GM12878 (cell line): ENCODE data around the gene ROCK2. TPM values are rescaled to one million over a fixed set of nuclear protein-coding genes. Genes with fewer than 3 reads are reported as not detected.

Experiments
- ATAC-seq: fragments of 200-7000 bp; cut with Tn5 transposase; 3 replicates; pipeline ENCODE4 v1.9.1; 2020; ENCODE audit warnings: mild to moderate bottlenecking, moderate library complexity
- BruUV-seq: library from RNA; stranded (reverse); fragments of 400-500 nt; replicated peaks from 2 replicates; lab custom pipeline; 2021; lab: Mats Ljungman, UMichigan
- CTCF ChIA-PET: fragments of 300-600 bp; sonication (Branson Sonifier 250); formaldehyde crosslinking; extraction: SDS; loops from one replicate; lab custom pipeline; 2021; ENCODE audit warnings: inconsistent platforms; lab: Yijun Ruan, JAX
- POLR2A ChIA-PET: fragments of 350-600 bp; formaldehyde crosslinking; extraction: SDS; loops from one replicate; lab custom pipeline; 2021; ENCODE audit warnings: inconsistent platforms; lab: Charles Lee
- RAD21 ChIA-PET: fragments of 300-600 bp; sonication (Branson Sonifier 250); formaldehyde crosslinking; loops from one replicate; lab custom pipeline; 2023; ENCODE audit warnings: antibody characterized with exemption; ENCODE audit not compliant: unreplicated experiment; lab: Charles Lee
- SMC1A ChIA-PET: fragments of 300-600 bp; sonication (Branson Sonifier 250); formaldehyde crosslinking; loops from one replicate; lab custom pipeline; 2023; ENCODE audit not compliant: unreplicated experiment, uncharacterized antibody; lab: Charles Lee
- DNase-seq: peaks from one replicate; pipeline ENCODE4 v3.0.0-alpha.2; 2011; ENCODE audit warnings: low read depth, low spot score
- FAIRE-seq: peaks from 3 replicates; lab custom pipeline; 2011; peaks lifted over from hg19 to GRCh38; lab: Jason Lieb, UNC
- H2AFZ ChIP-seq: 2 replicates; pipeline ENCODE4 v1.6.0; 2011; ENCODE audit warnings: low read depth, low read length, control low read depth; ENCODE audit not compliant: control insufficient read depth
- H3K27ac ChIP-seq: 2 replicates; pipeline ENCODE4 v1.5.1; 2011; ENCODE audit warnings: control low read depth; ENCODE audit not compliant: control insufficient read depth, insufficient read depth
- H3K27me3 ChIP-seq, 2 experiments: replicated peaks in 1 of 2; 2 replicates each; pipeline versions ENCODE4 v1.6.0 to v1.6.1; 2011; ENCODE audit warnings: low read length in 1 of 2; ENCODE audit not compliant: control insufficient read depth in 2 of 2, insufficient read depth in 2 of 2
- H3K36me3 ChIP-seq, 2 experiments: 2 replicates each; pipeline ENCODE4 v1.5.1; 2011; ENCODE audit warnings: low read length in 1 of 2; ENCODE audit not compliant: control insufficient read depth in 2 of 2, insufficient read depth in 2 of 2
- H3K4me1 ChIP-seq: 2 replicates; pipeline ENCODE4 v1.6.1; 2011; ENCODE audit warnings: mild to moderate bottlenecking, low read length, moderate library complexity, mixed read lengths; ENCODE audit not compliant: control insufficient read depth, insufficient read depth
- H3K4me2 ChIP-seq: 2 replicates; pipeline ENCODE4 v1.6.0; 2011; ENCODE audit warnings: control low read depth; ENCODE audit not compliant: control insufficient read depth, insufficient read depth
- H3K4me3 ChIP-seq: fragments of 200-600 bp; sonication (generic); 2 replicates; pipeline ENCODE4 v1.5.1; 2016
- H3K79me2 ChIP-seq: 2 replicates; pipeline ENCODE4 v1.6.0; 2011; ENCODE audit warnings: low read length; ENCODE audit not compliant: control insufficient read depth, insufficient read depth
- H3K9ac ChIP-seq: 2 replicates; pipeline ENCODE4 v1.8.0; 2011; ENCODE audit warnings: low read length, control low read depth, mixed read lengths; ENCODE audit not compliant: control insufficient read depth, insufficient read depth
- H3K9me3 ChIP-seq: replicated peaks from 3 replicates; pipeline ENCODE4 v1.5.1; 2011; ENCODE audit warnings: mild to moderate bottlenecking, low read length; ENCODE audit not compliant: control insufficient read depth, insufficient read depth
- H4K20me1 ChIP-seq: 2 replicates; pipeline ENCODE4 v1.6.0; 2011; ENCODE audit not compliant: control insufficient read depth, insufficient read depth
- BCL11A ChIP-seq: IDR thresholded peaks from 2 replicates; pipeline ENCODE4 v1.6.1; 2011; ENCODE audit warnings: low read depth, low read length
- BRCA1 ChIP-seq: IDR thresholded peaks from 2 replicates; pipeline ENCODE4 v1.6.1; 2011; ENCODE audit warnings: low read depth, low read length, improper control_type of control experiment
- CTCF ChIP-seq, 3 experiments: IDR thresholded peaks in 2 of 3; conservative IDR thresholded peaks in 1 of 3; 2 replicates each; pipeline ENCODE4 v1.5.1; 2011; ENCODE audit warnings: low read depth in 3 of 3, low read length in 3 of 3, mild to moderate bottlenecking in 3 of 3, control low read depth in 2 of 3, moderate library complexity in 2 of 3, inconsistent platforms in 1 of 3, mixed read lengths in 1 of 3; ENCODE audit not compliant: control insufficient read depth in 2 of 3, insufficient read depth in 1 of 3; ENCODE audit errors: extremely low read depth in 1 of 3
- HDAC6 ChIP-seq: fragments of 200-600 bp; sonication (generic); IDR thresholded peaks from one replicate; pipeline ENCODE4 v1.8.0; 2017; ENCODE audit warnings: antibody characterized with exemption; ENCODE audit not compliant: unreplicated experiment
- NFIC ChIP-seq: IDR thresholded peaks from 2 replicates; pipeline ENCODE4 v1.6.1; 2012; ENCODE audit warnings: low read depth, mild to moderate bottlenecking, inconsistent platforms, low read length, moderate library complexity
- TAF1 ChIP-seq: IDR thresholded peaks from 2 replicates; pipeline ENCODE4 v1.6.1; 2011; ENCODE audit warnings: mild to moderate bottlenecking, low read depth, low read length, borderline replicate concordance
- YBX1 ChIP-seq: fragments of 450-650 bp; IDR thresholded peaks from 2 replicates; pipeline ENCODE4 v1.6.1; 2016; ENCODE audit warnings: antibody characterized with exemption
- WGBS: methylation state at CpG from one replicate; pipeline ENCODE4 v1.1.6; 2016; ENCODE audit warnings: low lambda C conversion rate; ENCODE audit not compliant: insufficient replicate concordance, insufficient coverage; ENCODE audit errors: missing lambda C conversion rate; 5-methylcytosine and 5-hydroxymethylcytosine counted together
- in situ Hi-C: fragments of 300-500 bp; cut with MboI; formaldehyde crosslinking; loops from 9 replicates; pipeline ENCODE4 v1.14.3; 2018; ENCODE audit warnings: mixed read lengths
- intact Hi-C: fragments of 100-400 bp; cut with micrococcal nuclease; formaldehyde crosslinking; loops from one replicate; pipeline ENCODE4 v1.14.2; 2022; ENCODE audit not compliant: unreplicated experiment
- polyA plus RNA-seq, 11 experiments: library from polyadenylated mRNA; depleted of rRNA in 4 of 11; unstranded in 6 of 11; stranded (reverse) in 5 of 11; fragments of >200 nt; fragmentation: Nextera tagmentation in 4 of 11; fragmentation: Illumina TruSeq in 1 of 11; extraction: Ambion mirVana in 4 of 11; extraction: Trizol in 1 of 11; gene quantifications; 1 replicate in 1 of 11; 2 replicates in 10 of 11; pipeline versions ENCODE4 v1.2.1 to v1.2.3, GENCODE V29; 2011 to 2016; ENCODE audit warnings: inconsistent platforms in 2 of 11, missing spikeins in 2 of 11, low read depth in 1 of 11
- total RNA-seq, 4 experiments: library from RNA; depleted of rRNA in 3 of 4; stranded (reverse); fragments of >200 nt in 3 of 4; fragmentation: Illumina TruSeq in 1 of 4; extraction: Trizol in 1 of 4; gene quantifications; 2 replicates each; pipeline versions ENCODE4 v1.2.1 to v1.2.3, GENCODE V29; 2013 to 2021
- TF ChIP-seq, protein P1 (sequence below): fragments of 450-650 bp; IDR thresholded peaks from 2 replicates; pipeline ENCODE4 v1.6.1; 2017; ENCODE audit warnings: mild to moderate bottlenecking

Gene ROCK2
- total and polyA plus RNA-seq, 10 of the 15 experiments (the other 5 are each of a cell fraction or from before 2014, with no cell fraction given), result 4.6 to 22.1 (median 8.3) TPM

- H3K27ac ChIP-seq, result no peak overlapping the region
- no peaks in the 10 kb centered on the region for H3K27me3 ChIP-seq
- no peak overlapping the region for H2AFZ ChIP-seq
- POLR2A ChIA-PET, result no interaction called here
- no peak overlapping the region for H3K4me3 ChIP-seq
- H3K9me3 ChIP-seq, result no peaks in the 10 kb centered on the region
- no TSS peak for BruUV-seq
- no peak overlapping the region for H3K4me2 ChIP-seq
- no peaks in the 10 kb centered on the region for H3K79me2 ChIP-seq
- TF ChIP-seq TAF1 (no peak), NFIC (no peak), HDAC6 (no peak), YBX1 (no peak), CTCF (IDR thresholded peaks at IDR 0.05 in 2 of 3, conservative IDR thresholded peaks at IDR 0.05 in 1 of 3; ENCODE audit: control insufficient read depth in 2 of 3, extremely low read depth in 1 of 3, insufficient read depth in 1 of 3, low read depth in 3 of 3, low read length in 3 of 3) (no peak), BCL11A (no peak), BRCA1 (no peak)
- TF ChIP-seq, protein P1, sequence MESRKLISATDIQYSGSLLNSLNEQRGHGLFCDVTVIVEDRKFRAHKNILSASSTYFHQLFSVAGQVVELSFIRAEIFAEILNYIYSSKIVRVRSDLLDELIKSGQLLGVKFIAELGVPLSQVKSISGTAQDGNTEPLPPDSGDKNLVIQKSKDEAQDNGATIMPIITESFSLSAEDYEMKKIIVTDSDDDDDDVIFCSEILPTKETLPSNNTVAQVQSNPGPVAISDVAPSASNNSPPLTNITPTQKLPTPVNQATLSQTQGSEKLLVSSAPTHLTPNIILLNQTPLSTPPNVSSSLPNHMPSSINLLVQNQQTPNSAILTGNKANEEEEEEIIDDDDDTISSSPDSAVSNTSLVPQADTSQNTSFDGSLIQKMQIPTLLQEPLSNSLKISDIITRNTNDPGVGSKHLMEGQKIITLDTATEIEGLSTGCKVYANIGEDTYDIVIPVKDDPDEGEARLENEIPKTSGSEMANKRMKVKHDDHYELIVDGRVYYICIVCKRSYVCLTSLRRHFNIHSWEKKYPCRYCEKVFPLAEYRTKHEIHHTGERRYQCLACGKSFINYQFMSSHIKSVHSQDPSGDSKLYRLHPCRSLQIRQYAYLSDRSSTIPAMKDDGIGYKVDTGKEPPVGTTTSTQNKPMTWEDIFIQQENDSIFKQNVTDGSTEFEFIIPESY, result no peak
- SMC1A ChIA-PET, result interaction anchor here (0.8 to 1.7 kb wide), 2 partner anchors 10 to 85 kb away, joined by 3 to 5 read pairs; no protein-coding TSS in a partner anchor
- FAIRE-seq (no peak), ATAC-seq (no peak), DNase-seq (no peak)
- no peak overlapping the region for H3K9ac ChIP-seq
- no peaks in the 10 kb centered on the region for H4K20me1 ChIP-seq
- WGBS, result 97% methylated on average over 2 of the region's 2 CpGs
- CTCF ChIA-PET, result interaction anchor here (1.0 kb wide), 1 partner anchor 11 kb away, joined by 3 read pairs; no protein-coding TSS in a partner anchor
- H3K36me3 ChIP-seq, result peaks cover 0 to 1% of the 10 kb centered on the region in 2 experiments; a peak in 3 of 4 replicates
- in situ Hi-C loops, result no loop called here
- intact Hi-C loops, result no loop called here
- H3K4me1 ChIP-seq, result no peaks in the 10 kb centered on the region
- RAD21 ChIA-PET, result no interaction called here
Observed at GRCh38 chr2:11220445-11220844, 124.0 kb downstream of the ROCK2 start.
